Fibroblast of villous mesenchyme (primary cell): ENCODE data around the gene P4HA3. TPM values are rescaled to one million over a fixed set of nuclear protein-coding genes. Genes with fewer than 3 reads are reported as not detected.

Experiments
- DNase-seq: peaks from one replicate; pipeline ENCODE4 v3.0.0-alpha.2; 2010; ENCODE audit warnings: low read depth
- H3K4me3 ChIP-seq: 2 replicates; pipeline ENCODE4 v1.5.1; 2011; ENCODE audit warnings: low read depth, mild to moderate bottlenecking, low read length
- total RNA-seq: library from RNA; depleted of rRNA; stranded (reverse); fragments of >200 nt; gene quantifications from 2 replicates; pipeline ENCODE4 v1.2.3, GENCODE V29; 2012
- TF ChIP-seq, protein P1 (sequence below): IDR thresholded peaks from 2 replicates; pipeline ENCODE4 v1.5.1; 2012; ENCODE audit warnings: low read depth, mild to moderate bottlenecking, low read length; ENCODE audit not compliant: insufficient read depth

P4HA3 gene
- total RNA-seq, 1 donor: 2.6 TPM

DNA sequence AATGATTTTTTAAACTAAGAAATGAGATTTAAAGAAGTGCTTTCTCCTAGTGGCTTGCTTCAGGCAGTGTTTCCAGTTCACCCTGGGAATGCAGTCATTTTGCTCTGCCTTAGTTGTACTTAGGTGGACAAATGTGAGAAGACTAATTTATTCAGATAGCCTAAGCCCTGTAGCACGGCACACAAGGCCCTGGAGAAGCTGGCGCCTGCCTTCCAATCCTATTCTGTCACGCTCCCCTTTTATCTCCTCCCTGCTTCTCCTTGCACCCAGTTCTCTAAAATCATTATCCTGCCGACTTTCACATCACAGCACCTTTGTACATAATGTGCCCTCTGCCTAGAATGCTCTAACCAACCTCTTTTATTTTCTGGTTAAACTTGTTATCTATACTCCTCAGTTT, 76.3 kb downstream of the P4HA3 start:
- no peak overlapping the region for H3K4me3 ChIP-seq
- TF ChIP-seq, protein P1, sequence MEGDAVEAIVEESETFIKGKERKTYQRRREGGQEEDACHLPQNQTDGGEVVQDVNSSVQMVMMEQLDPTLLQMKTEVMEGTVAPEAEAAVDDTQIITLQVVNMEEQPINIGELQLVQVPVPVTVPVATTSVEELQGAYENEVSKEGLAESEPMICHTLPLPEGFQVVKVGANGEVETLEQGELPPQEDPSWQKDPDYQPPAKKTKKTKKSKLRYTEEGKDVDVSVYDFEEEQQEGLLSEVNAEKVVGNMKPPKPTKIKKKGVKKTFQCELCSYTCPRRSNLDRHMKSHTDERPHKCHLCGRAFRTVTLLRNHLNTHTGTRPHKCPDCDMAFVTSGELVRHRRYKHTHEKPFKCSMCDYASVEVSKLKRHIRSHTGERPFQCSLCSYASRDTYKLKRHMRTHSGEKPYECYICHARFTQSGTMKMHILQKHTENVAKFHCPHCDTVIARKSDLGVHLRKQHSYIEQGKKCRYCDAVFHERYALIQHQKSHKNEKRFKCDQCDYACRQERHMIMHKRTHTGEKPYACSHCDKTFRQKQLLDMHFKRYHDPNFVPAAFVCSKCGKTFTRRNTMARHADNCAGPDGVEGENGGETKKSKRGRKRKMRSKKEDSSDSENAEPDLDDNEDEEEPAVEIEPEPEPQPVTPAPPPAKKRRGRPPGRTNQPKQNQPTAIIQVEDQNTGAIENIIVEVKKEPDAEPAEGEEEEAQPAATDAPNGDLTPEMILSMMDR: no peak
- no peak for DNase-seq

DNA sequence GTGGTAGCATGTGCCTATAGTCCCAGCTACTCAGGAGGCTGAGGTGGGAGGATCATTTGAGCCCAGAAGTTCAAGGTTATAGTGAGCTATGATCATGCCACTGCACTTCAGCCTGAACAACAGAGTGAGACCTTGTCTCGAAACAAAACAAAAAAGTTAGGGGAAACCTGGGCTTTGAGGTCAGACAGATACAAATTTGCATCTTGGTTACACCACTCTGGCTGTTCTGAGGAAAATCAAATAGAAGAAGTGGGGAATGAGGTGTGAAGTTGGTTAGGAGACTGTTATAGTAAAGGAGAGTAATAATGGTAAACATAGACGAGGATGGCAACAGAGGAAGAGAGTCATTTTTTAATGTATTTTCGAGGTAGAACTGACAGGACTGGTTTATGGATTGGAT, 77.8 kb downstream of the P4HA3 start:
- DNase-seq: no peak
- TF ChIP-seq, protein P1: no peak
- no peak overlapping the region for H3K4me3 ChIP-seq

DNA sequence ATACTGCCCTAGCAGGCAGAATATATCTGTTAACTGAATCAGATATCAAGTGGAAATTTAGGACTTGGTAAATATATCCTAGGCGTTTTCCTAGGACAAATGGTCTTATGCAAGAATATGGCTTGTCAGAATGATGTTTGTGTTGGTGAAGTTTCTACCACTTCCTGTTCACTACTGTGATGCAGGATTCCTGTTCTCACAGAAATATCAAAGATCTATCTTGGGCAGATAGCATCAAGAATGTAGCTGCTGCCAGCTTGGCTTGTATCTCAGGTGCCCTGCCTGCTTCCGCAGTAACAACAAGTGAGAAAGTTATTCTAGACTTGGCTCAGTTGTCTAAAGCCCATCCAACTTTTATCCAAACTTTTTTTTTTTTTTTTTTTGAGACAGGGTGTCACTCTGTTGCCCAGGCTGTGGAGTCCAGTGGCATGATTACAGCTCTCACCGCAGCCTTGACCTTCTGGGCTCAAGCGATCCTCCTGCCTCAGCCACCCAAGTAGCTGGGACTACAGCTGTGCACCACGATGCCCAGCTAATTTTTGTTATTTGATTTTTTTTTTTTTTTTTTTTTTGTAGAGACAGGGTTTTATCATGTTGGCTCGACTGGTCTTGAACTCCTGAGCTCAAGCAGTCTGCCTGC, 79.0 kb downstream of the P4HA3 start:
- no peak overlapping the region for H3K4me3 ChIP-seq
- TF ChIP-seq, protein P1: no peak
- DNase-seq: peak; percentile 7

DNA sequence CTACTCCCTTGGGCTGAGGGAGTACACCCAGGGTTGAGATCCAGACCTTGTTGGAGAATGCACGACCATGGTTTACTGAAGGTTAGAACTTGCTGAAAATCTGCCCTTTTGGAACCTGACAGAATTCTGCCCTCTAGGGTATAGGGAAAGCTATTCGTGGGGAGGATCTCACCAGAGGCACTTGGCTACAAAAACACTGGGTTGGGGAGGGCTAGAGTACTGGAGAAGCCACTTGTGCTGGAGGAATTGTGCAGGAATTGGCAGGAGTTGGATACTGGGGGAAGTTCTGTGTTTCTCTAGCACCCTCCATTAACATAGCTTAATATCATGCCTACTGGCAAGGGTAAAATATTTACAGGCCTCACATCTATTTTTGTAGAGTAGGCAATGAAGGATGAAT, 84.5 kb downstream of the P4HA3 start:
- TF ChIP-seq, protein P1: no peak
- H3K4me3 ChIP-seq: no peak overlapping the region
- DNase-seq: no peak

DNA sequence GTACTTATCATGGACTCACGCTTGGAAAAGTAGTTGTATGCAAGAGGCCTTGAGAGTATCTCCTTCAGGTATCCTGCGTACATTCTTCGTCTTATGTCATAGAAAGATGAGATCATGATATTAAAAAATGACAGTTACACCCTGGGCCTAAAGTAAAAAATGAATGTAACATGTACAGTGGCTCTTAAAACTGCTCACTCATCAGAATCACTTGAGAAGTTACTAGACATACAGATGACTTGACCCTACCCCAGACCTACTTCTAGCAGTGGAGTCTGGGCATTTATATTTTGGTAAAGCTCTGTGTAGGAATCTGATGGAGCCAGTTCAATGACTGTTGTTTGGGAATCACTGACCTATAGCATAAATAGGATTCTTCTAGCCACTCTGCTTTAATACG, 85.9 kb downstream of the P4HA3 start:
- DNase-seq: no peak
- TF ChIP-seq, protein P1: no peak

DNA sequence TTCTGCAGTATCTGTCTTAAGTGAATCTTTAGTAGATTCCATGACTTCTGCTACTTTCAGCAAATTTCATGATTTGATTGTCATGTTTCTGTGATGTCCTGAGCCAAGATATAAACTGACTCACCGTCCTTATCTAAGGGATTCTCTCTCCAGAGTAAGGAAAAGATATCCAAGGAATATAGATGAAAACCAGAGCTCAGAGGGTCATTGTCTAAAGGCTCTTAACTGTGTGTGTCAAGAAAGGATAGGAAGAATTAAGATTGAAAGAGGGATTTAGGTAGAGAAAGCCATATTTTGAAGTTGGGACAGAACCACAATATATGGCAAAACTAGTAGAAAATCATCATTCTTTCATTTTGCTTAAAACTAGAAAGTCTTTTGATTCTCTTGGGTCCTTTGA, 89.6 kb downstream of the P4HA3 start:
- TF ChIP-seq, protein P1: no peak
- DNase-seq: no peak
- no peak overlapping the region for H3K4me3 ChIP-seq

More for the DNA sequence above, 85.9 kb downstream of the P4HA3 start:
- H3K4me3 ChIP-seq: no peak overlapping the region

DNA sequence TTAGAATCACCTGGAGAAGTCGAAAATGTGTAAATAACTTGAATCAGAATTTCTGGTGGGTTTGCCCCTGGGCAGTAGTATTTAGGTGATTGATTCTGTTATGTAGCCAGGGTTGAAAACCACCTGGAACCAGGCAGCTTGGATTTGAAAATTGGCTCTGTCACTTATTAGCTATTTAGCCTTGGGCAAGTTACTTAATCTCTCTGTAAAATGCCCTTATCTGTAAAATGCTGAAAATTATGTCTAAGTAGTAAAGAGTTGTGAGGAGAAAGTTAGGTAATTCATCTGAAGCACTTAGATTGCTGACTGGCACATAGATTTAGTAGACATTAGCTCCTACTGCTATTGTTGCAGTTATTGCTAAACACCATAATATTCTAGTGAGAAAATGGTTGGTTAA, 91.1 kb downstream of the P4HA3 start:
- peak; percentile 8 for DNase-seq
- no peak overlapping the region for H3K4me3 ChIP-seq
- TF ChIP-seq, protein P1: no peak
